SKM-1 (cell line): ENCODE measurements around the gene CCT7.
A peak's percentile ranks its signal among the peaks of the same experiment; 100 is the strongest.

Experiments used
- DNase-seq: peaks from one replicate; lab custom pipeline; 2025; ENCODE audit not compliant: unreplicated experiment; lab: John Stamatoyannopoulos, UW

The CCT7 gene

DNA sequence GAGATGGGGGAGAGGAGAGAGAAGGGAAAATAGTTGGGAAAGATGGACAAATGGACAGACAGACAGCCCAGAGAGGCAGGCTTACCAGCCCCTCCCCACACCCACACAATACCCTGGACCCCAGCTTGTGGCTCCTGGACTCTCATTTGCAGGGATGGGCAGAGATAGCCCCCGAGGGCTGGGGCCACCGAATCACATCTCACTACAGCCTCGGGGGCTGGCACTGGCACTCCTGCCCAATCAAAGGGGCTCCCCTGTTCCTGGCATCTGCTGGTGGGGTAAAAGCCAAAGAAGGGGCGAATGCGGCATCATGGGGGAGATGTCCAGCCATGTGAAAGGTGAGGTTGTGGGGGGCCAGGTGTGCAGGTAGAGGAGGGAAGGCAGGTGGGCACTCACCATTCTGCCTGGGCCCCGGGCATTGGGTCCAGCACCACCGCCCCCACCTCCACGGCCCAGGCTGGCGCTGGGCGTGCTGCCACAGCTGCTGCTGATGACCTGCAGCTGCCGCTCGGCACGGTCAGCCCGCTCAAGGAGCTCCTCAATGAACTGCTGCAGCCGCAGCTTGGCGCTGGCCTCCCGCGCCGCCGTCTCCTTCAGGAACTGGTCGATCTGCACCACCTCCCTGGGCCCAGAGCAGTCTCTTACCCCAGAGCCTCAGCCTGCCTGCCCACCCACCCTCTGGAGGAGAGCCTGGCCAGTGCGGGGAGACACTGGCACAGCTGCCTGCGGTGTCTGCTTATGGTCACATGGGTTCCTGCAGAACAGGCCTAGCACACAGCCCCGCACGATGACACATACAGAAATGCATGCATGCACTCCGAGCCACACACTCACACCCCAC lies 32.2 kb downstream of the CCT7 start:
- DNase-seq, result no peak

DNA sequence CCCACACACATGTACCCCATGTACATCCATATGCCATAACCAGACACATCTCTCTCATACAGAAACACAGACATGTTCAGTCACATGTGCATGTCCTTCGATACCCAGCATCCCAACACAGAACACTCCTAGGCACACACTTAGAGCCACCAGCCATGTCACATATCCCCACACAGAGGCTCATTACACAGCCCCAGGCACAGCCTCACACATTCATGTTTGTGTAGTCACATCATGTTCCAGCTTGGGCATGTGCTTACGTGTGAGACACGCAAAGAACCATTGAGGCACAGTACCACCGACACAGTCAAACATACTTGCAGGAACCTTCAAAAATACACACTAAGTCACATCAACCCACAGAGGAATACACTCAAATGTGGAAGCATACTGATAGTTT lies 32.9 kb downstream of the CCT7 start:
- no peak for DNase-seq

DNA sequence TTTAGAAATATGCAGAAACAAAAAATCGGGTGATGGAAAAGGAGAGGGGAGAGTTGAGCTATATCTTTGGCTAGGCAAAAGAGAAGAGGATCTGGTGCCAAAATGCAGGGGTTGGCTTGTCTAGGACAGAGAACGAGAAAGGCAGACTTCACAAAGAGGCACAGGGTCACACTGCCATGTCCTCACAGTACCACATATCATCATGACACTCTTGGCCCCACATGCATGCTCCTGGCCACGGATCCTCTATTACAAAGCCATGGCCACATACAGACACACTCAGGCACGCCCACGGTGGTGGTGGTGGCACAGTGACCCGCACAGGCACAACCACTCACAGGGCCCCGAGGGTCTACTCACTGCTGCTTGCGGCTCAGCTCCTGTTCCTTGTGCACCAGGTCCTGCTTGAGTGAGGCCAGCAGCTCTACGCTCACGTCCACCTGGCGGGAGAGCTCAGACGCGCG lies 34.3 kb downstream of the CCT7 start:
- DNase-seq, result no peak

DNA sequence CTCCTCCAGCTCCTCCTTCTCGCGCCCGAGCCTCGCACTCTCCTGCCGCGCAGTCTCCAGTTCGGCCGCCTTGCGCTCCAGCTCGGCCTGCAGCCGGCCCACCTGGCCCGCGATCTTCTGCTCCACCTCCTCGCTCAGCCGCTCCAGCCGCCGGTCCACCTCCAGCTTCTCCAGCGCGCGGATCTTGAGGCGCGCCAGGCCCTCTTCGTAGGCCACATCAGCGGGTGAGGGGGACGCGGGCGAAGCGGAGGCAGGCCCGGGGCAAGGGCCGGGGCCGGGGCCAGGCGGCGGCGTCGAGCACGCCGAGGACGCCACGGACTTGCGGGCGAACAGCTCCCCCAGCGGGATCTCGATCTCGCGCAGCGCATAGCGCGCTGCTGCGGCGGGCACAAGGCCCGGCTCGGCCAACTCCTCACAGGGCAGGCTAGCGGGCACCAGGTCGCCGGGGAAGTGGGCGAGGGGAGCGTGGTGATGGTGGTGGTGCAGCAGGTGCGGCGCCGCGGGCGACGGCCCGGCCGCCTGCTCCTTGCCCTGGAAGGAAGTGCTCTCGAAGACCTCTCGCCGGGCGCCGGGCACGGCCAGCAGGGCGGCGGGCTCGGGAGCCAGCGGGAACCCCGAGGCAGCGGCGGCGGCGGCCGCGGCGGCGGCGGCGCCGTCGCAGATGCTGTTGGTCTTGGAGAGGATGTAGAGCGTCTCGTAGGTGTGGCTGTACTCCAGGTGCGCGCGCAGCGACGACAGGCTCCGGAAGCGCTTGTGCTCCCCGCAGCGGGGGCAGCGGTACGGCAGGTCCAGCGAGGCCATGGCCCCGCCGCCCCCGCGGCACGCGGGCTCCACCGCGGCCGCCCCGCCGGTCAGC lies 35.0 kb downstream of the CCT7 start:
- DNase-seq, result no peak

DNA sequence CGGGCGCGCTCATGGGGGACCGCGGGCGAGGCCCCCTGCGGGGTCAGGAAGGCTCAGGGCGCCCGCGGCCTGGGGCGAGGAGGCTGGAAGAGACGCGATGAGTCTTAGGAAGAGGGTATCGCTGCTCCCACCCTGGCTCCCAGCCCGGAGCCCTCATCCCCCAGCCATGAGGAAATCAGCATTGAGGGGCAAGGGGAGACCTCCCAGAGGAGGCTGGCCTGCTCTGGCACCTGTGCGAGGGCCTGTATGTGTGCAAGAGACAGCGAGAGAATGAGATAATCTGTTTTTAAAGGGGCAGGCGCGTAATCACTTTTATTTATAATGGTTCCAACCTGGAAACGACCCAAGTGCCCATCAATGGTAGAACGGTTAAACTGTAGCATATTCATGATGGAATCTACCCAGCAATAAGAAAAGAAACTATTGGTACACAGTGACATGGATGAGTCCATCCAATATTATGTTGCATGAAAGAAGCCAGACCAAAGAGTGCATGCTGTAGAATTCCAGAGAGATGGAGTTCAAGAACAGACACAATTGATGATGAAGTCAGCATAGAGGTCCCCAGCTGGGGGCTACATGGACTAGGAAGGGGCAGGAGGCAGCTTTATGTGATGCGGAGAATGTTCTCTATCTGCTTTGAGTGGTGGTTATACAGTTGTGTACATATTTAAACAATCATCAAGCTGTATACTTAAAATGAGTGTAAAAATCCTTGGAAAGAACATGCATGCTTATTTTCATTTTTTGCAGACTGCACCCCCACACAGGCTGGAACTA lies 35.8 kb downstream of the CCT7 start:
- DNase-seq, result no peak

DNA sequence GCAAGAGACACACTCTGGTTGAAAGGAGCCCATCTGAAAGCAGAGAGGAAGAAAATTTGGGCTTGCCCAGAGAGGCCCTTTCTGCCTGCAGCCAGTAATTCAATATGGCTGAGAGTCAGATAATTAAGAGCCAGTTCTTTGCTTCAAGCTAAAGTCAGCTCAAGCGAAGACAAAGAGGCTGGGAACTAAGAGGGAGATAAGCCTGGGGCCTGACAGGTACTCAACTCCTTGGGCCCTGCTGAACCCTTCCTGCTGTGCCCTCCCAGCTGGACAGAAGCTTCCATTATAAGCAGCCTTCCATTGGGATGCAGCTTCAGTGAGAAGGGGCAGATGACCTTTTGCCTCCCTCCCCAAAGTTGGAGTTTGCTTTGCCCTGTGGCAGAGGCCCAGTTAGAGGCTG lies 38.2 kb downstream of the CCT7 start:
- DNase-seq, result no peak

DNA sequence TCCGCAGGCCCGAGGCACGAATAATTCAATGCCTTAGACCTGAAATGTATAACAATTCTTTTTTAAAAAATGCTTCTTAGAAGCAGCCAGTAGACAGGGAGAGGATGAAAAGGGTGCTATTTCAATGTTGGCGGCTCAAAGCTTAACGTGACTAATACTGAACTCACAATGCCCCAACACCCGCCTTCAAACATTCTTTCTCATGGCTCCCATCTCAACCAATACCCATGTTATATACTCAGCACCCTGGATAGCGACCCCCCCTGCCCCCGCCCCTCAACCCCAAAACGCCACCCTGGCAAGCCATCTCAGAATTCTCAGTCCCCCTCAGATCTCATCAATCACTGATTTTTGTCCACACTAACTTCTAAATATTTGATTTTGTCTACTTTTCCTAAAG lies 45.7 kb downstream of the CCT7 start:
- no peak for DNase-seq

DNA sequence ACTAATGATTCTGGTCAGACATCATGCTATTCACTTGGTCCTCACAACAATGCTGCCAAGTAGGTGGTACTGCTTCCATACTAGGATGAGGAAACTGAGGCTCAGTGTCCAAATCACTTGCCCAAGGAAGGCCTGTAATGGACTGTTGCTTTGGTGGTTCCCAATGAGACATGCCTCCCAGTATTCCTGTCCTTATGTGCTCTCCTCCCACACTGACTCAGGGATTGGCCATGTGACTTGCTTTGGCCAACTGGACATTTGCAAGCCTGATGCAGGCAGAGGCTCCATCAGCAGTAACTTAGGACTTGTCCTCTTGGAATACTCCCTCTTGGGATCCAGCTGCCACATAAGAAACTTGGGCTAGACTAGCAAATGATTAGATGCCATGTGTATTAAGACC lies 47.1 kb downstream of the CCT7 start:
- DNase-seq, result no peak

DNA sequence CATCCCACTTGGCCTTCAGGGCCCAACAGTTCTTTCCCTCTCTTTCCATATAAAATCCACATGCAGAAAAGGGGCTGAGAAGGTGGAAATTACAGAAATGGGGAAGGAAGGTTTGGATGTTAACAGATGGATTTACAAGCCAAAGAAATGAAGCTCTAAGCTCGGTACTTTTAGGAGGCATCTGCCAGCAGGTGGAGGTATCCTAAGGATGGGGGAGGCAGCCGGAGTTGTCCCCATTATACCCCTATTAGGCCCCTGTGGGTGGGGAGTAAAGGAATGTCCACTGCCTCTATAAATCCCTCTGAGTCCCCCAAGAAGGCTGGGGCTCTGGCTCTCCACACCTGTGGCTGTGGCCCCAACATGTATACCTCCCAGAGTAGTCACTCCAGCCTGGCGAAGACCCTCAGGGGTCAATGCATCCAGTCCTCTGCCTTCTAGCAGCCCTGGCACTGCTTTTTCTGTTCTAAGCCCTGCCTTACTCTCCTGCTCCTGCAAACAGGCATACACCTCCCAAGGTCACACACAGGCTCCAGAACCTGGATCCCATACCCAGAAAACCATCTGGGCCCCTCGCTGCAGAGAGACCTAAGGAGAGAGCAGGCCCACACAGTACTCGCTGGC lies 48.9 kb downstream of the CCT7 start:
- DNase-seq, result no peak

DNA sequence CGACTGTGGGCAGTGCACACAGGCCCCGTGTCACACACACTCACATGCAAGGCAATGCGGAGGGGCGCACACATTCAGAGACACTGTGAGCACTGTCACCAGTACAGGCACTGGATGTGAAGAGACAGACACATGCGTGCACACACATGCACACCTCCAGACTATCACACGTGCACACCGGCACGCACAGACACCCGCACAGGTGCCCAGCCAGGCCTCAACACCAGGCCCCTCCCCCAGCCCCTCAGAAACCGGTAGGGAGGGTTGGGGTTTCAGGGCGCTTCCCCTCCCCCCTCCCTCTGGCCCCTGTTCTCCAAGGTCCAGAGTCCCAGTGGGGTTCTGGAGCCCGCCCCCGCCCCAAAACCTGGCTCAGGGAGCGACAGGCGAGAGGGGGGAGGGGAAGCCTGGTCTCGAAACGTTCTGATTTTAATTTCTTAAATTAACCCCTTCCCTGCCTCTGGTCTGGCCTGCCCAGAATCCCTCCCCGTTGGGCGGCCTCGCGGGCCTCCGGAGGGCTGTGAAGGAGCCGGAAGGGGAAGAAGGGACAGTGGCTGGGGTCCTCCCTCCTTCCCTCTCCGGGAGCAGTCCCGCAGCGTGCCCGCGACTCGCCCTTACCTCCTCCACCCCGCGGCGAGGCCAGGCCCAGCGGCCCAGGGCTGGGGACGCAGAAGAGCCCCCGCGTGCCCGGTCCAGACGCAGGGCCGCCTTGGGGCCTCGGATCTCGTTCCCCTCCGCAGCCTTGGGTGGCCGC lies 49.6 kb downstream of the CCT7 start:
- DNase-seq, result no peak

DNA sequence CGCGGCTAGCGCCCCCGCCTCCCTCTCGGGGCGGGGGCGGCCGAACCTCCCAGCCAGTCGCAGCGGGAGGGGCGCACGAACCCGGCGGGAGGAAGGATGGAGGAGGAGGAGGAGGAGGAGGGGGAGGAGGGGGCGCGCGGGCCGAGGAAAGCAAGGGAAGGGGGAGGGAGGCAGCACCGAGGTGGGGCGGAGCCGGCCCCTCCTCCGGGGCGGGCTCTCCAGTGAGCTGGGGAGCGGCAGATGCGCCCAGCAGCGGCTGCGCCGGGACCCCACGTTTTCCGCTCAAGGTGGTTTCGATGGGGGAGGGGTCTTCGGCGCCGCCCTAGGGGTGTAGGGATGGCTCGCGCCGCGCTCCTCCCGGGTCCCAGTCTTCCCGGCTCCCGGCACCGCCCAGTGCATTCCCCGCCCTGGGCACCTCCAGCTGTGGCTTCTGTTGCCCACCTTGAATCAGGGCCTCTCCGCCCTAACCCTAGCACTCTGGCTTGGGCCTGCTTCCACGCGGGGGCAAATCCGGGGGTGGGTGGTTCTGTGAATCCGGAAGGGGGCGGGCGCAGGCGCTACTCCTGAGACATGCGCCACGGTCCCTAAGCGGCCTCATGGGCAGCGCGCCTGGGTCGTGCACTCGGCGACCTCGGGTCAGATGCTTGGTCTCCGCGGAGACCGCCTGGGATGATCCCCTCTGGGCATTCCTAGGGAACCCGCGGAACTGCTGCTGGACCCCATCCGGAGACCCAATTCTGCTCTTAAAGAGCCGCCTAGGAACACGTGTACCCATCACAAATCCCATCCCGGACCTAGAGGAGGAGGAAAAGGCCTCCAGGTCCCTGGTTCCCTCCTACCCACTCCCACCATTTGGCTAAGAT lies 50.4 kb downstream of the CCT7 start, which contains the start of gene FBXO41:
Gene FBXO41 (minus strand): TSS at position 183 of the 863 bp plus-strand sequence. CDS start 14,848 bp downstream, outside the sequence.
- DNase-seq, result peak; percentile 49

DNA sequence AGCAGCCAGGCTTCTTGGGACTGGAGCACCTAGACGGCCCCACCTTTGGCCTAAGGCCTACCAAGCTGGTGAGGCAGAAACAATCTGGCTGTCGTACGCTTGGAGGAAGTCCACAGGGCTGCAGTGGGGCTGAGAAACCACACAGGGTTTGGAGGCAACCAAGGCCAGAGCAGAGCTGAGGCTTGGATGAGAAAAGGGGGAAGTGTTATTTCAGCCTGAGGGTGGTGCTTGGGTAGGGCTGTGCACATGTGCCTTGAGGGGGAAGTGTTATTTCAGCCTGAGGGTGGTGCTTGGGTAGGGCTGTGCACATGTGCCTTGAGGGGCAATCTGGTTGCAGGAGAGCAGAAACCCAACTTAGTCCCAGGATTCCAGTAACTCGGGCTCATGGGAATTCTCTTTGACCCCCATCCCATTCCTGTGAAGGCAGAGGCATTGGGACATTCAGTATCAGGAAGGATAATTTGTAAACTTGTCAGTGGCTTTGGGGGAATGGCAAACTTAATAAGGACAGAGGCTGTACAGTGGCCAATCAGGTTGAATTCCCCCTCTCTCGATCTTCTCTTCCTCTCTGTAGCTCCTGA lies 51.1 kb downstream of the CCT7 start:
- DNase-seq, result peak; percentile 86

DNA sequence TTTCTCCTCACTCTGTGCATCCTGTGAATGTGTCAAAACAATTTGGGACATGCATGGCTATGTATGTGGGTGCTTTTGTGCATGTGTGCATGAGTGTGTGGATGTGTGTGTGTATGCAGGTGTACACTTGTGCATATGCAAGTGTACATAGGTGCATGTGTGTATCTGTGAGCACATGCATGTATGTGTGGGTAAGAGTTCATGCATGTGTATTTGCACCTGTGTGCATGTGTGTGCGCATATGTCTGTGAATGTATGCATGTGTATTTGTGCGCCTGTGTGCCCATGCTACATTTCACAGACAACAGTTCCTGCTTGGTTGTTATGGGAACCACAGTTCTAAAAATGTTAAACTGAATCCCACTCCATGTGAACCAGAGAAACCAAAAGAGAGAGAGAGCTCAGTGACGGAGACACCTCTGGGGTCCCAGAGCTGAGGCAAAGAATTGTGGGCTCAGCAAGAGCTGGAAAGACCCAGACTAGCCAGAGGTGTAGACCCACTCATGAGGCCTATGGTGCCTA lies 52.1 kb downstream of the CCT7 start:
- DNase-seq, result no peak

DNA sequence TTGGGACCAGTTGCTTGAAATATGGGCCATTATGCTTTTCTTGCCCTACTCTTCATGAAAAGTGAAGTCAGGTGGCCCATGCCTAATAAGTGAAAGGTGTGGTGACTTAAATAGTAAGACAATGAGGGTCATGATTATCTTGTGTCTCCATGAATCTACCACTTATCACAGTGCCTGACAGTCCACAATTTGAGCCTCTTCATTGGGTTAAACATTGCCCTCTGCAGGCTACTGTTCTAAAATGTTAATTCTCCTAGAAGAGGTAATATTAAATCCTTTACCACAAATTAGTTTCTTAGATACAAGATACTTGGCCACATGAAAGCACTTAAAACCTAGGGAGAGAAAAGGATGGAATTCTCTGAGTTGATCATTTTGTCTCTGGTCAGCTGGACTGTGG lies 55.2 kb downstream of the CCT7 start:
- DNase-seq, result no peak

DNA sequence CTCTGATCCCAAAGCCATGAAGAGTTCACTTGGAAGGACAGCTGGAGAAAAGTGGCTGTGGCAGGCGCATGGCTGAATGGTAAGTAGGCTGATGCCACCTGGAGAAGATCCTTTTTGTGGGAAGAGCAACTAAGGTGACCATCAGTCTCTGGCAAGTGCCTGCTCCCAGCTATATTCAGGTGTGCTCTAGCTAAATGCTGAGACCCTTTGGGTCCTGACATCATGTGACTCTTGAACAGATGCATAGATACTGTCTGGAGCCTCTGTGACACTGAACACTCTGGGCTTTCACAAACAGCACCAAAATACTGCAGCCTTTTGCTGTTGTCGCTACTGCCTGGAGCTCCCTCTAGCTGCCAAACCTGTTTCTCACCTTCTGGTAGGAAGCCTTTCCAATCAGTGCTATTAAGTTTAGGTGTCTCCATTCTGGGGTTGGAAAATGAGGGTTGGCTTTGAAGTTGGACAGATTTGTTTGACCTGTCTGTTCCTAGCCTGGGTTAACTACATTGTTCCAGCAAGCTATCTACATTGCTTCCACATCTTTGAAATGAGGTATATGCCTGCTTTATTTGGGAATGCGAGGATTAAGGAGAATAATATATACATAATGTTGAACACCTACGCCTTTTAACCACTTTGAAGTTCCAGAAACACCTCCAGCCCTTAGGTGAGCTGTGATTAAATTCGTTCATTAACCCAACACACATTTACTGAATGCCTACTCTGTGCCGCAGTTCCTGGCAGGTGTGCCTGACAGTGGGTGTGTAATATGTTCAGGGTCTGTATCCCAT lies 56.1 kb downstream of the CCT7 start:
- peak; percentile 55 for DNase-seq

DNA sequence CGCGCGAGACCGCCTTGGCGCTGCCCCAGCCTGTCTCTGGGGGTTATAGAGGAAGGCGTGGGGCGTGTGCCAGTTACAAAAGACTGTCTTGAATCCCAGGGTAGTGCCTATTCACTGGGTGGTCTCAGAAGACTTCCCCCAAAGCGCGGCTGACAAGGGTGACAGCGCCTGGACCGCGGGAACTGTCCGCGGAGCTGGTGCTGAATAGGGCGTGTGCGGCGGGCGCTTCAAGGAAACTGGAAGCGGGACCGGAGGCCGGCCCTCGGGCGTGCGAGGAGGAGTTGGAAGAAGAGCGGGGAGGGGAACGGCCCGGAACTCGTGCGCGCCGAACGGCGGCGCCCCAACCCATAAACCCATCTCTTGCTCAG lies 57.0 kb downstream of the CCT7 start:
- DNase-seq, result no peak

DNA sequence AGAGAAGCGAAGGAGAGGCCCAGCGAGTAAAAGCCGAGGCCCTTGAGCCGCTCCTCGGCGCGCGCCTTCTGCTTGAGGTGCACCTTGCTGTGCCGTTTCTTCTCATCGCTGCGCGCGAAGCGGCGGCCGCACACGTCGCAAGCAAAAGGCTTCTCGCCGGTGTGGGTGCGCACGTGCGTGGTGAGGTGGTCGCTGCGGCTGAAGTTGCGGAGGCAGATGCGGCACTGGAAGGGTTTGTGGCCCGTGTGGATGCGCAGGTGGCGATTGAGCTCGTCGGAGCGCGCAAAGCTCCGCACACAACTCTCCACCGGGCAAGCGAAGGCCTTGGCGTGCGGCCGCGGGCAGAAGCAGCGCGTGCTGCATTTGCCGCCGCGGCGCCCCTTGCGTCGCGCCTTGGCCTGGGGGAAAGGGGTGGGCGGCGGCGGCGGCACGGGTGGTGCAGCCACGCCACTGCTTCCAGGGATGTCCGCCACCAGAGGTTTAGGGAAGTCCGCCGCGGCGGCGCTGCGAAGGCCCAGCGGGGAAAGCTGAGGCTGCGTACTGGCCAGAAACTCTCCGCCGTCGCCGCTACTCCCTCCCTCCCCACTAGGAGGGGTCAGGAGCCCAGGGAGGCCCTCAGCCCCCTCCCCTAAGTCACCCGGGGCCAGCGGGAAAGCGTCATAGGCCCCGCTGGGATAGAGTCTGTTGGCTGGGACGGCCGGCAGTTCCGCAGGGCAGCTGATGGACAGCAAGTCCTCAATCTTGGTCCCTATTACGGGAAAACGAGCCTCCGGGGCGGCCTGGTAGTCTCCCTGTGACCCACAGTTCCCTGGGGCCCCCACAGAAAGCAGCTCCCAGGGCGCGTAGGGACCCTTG lies 57.6 kb downstream of the CCT7 start:
- no peak for DNase-seq
